IPS DF 6.9 (cell line): ENCODE measurements around the gene METTL15.
A peak's percentile ranks its signal among the peaks of the same experiment; 100 is the strongest.
"Not testable (repeated sequence)": the region's sequence is repeated elsewhere in the genome, so short reads cannot be mapped to it uniquely, and the experiment has no call there.

Experiments used
- DNase-seq: peaks from one replicate; pipeline ENCODE4 v3.0.0-alpha.2; 2013; ENCODE audit warnings: low read depth, low spot score
- H3K27ac ChIP-seq: one replicate; pipeline ENCODE4 v1.5.1; 2013; ENCODE audit warnings: low read length, control low read depth
- H3K27me3 ChIP-seq: 2 replicates; pipeline ENCODE4 v1.6.1; 2013; ENCODE audit warnings: mild to moderate bottlenecking, low read length; ENCODE audit not compliant: control insufficient read depth, insufficient read depth
- H3K36me3 ChIP-seq: 2 replicates; pipeline ENCODE4 v1.6.1; 2013; ENCODE audit warnings: low read length; ENCODE audit not compliant: control insufficient read depth, insufficient read depth
- H3K4me1 ChIP-seq: 2 replicates; pipeline ENCODE4 v1.6.1; 2013; ENCODE audit warnings: low read length; ENCODE audit not compliant: control insufficient read depth, insufficient read depth
- H3K4me3 ChIP-seq: 2 replicates; pipeline ENCODE4 v1.5.1; 2013; ENCODE audit warnings: mild to moderate bottlenecking, low read length
- H3K9me3 ChIP-seq: 2 replicates; pipeline ENCODE4 v1.6.1; 2013; ENCODE audit warnings: low read length, inconsistent platforms; ENCODE audit not compliant: control insufficient read depth, insufficient read depth
- WGBS: extraction: QIAGEN DNeasy Blood & Tissue Kit; methylation state at CpG from one replicate; pipeline ENCODE4 v1.1.7; 2013; ENCODE audit warnings: mixed read lengths, missing lambda C conversion rate; ENCODE audit not compliant: insufficient read length, insufficient coverage; 5-methylcytosine and 5-hydroxymethylcytosine counted together

Gene METTL15

GRCh38 chr11:28092786-28093185, 15.4 kb upstream of the METTL15 start:
- DNase-seq: no peak
- Histone ChIP-seq H3K4me3 (no peak overlapping the region), H3K27me3 (no peaks in the 10 kb centered on the region), H3K4me1 (no peaks in the 10 kb centered on the region), H3K9me3 (no peaks in the 10 kb centered on the region), H3K27ac (no peak overlapping the region), H3K36me3 (no peaks in the 10 kb centered on the region)

- Histone ChIP-seq H3K9me3 (no peaks in the 10 kb centered on the region), H3K4me1 (no peaks in the 10 kb centered on the region), H3K4me3 (no peak overlapping the region), H3K27ac (no peak overlapping the region), H3K36me3 (no peaks in the 10 kb centered on the region), H3K27me3 (no peaks in the 10 kb centered on the region)
- no CpG with 5 or more reads among the region's 1 CpG for WGBS
- DNase-seq: no peak
Observed at GRCh38 chr11:28098257-28098656, 9.9 kb upstream of the METTL15 start.

- H3K36me3 ChIP-seq: no peaks in the 10 kb centered on the region
- no peaks in the 10 kb centered on the region for H3K9me3 ChIP-seq
- no peaks in the 10 kb centered on the region for H3K4me1 ChIP-seq
- no peak overlapping the region for H3K27ac ChIP-seq
- WGBS: no CpG with 5 or more reads among the region's 1 CpG
- no peak for DNase-seq
- H3K4me3 ChIP-seq: no peak overlapping the region
- no peaks in the 10 kb centered on the region for H3K27me3 ChIP-seq
Observed at GRCh38 chr11:28099715-28100114, 8.5 kb upstream of the METTL15 start.

- Histone ChIP-seq H3K27ac (no peak overlapping the region), H3K27me3 (no peaks in the 10 kb centered on the region), H3K4me1 (no peaks in the 10 kb centered on the region), H3K9me3 (no peaks in the 10 kb centered on the region), H3K4me3 (no peak overlapping the region), H3K36me3 (no peaks in the 10 kb centered on the region)
- WGBS: no CpG with 5 or more reads among the region's 2 CpGs
- DNase-seq: no peak
Observed at GRCh38 chr11:28100665-28101064, 7.5 kb upstream of the METTL15 start.

DNA sequence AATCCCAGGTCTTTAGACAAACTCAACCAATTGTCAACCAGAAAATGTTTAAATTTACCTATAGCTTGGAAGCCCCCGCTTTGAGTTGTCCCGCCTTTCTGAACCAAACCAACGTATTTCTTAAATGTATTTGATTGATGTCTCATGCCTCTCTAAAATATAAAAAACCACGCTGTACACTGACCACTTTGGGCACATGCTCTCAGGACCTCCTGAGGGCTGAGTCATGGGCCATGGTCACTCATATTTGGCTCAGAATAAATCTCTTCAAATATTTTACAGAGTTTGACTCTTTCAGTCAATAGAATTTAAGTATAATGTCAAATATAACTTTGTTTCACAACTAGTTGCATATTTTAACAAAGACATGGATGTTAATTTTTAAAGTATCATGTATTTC, 5.9 kb upstream of the METTL15 start:
- no CpG with 5 or more reads among the region's 4 CpGs for WGBS
- not testable (repeated sequence) for DNase-seq

GRCh38 chr11:28104425-28104824, 3.8 kb upstream of the METTL15 start:
- Histone ChIP-seq H3K27ac (no peak overlapping the region), H3K9me3 (no peaks in the 10 kb centered on the region)

More for the DNA sequence above, 5.9 kb upstream of the METTL15 start:
- not testable (repeated sequence) for H3K27me3 ChIP-seq, H3K36me3 ChIP-seq, H3K27ac ChIP-seq, H3K9me3 ChIP-seq, H3K4me3 ChIP-seq, H3K4me1 ChIP-seq

GRCh38 chr11:28104984-28105383, 3.2 kb upstream of the METTL15 start:
- no peaks in the 10 kb centered on the region for H3K9me3 ChIP-seq
- no peaks in the 10 kb centered on the region for H3K36me3 ChIP-seq
- H3K27me3 ChIP-seq: no peaks in the 10 kb centered on the region
- H3K4me1 ChIP-seq: no peaks in the 10 kb centered on the region
- no peak overlapping the region for H3K4me3 ChIP-seq
- H3K27ac ChIP-seq: no peak overlapping the region
- WGBS: 100% methylated on average over 1 of the region's 2 CpGs
- DNase-seq: no peak

More at GRCh38 chr11:28104425-28104824, 3.8 kb upstream of the METTL15 start:
- Histone ChIP-seq H3K36me3 (no peaks in the 10 kb centered on the region), H3K4me3 (no peak overlapping the region), H3K4me1 (no peaks in the 10 kb centered on the region), H3K27me3 (no peaks in the 10 kb centered on the region)
- DNase-seq: no peak
- WGBS: no CpG with 5 or more reads among the region's 1 CpG

- Histone ChIP-seq H3K36me3 (no peaks in the 10 kb centered on the region), H3K4me3 (no peak overlapping the region), H3K27ac (no peak overlapping the region), H3K27me3 (no peaks in the 10 kb centered on the region), H3K4me1 (no peaks in the 10 kb centered on the region), H3K9me3 (no peaks in the 10 kb centered on the region)
- no CpG with 5 or more reads among the region's 5 CpGs for WGBS
- no peak for DNase-seq
Observed at GRCh38 chr11:28105869-28106268, 2.3 kb upstream of the METTL15 start.

DNA sequence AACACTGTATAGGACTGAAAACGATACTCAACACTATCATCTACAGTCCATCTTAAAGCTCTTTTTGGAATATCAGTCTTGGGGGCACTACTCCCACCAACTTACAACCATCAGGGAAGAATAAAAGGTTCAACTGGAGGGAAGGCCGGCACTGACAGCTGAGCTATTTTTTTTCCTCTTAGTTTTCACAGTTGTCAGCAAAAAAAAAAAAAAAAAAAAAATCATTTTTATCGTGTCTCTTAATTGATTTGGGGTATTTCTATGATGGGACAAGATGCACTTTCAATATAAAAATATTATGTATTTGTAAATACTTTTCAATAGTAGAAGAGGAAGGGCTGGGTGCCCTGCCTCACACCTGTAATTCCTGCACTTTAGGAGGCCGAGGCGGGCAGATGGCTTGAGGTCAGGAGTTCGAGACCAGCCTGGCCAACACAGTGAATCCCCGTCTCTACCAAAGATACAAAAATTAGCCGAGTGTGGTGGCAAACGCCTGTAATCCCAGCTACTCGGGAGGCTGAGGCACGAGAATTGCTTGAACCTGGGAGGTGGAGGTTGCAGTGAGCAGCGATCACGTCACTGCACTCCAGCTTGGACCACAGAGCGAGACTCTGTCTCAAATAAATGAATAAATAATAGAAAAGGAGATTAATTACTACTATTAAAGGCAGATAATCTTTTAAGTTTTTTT, 1.7 kb upstream of the METTL15 start:
- H3K27ac ChIP-seq: no peak overlapping the region
- no CpG with 5 or more reads among the region's 14 CpGs for WGBS

GRCh38 chr11:28107191-28107749, 918 bp upstream of the METTL15 start:
- no peaks in the 10 kb centered on the region for H3K4me1 ChIP-seq
- no peaks in the 10 kb centered on the region for H3K36me3 ChIP-seq
- H3K4me3 ChIP-seq: peak overlapping the region; percentile 82; the same call in 1 of the 2 replicates
- no peak overlapping the region for H3K27ac ChIP-seq
- no CpG with 5 or more reads among the region's 11 CpGs for WGBS
- H3K9me3 ChIP-seq: no peaks in the 10 kb centered on the region
- H3K27me3 ChIP-seq: no peaks in the 10 kb centered on the region
- no peak for DNase-seq

More for the DNA sequence above, 1.7 kb upstream of the METTL15 start:
- DNase-seq: no peak
- H3K27me3 ChIP-seq: no peaks in the 10 kb centered on the region
- no peak overlapping the region for H3K4me3 ChIP-seq
- H3K9me3 ChIP-seq: no peaks in the 10 kb centered on the region
- H3K36me3 ChIP-seq: no peaks in the 10 kb centered on the region
- no peaks in the 10 kb centered on the region for H3K4me1 ChIP-seq

DNA sequence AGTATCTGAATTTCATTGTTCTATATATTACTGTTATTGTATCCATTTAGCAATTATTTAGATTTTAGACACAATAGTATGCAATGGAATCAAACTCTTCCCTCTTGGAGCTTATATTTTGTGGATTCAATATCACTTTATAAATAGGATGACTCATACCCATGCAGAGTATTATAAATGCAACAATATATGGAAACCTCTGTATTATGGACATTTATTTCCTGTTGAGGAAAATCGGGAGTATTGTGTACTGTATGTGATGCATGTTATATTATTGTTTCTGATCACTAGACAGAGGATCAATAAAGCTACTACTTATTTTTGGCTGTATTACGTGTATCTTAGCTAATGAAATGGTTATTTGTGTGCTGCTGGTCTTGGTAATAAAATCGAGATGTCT, 770 bp downstream of the METTL15 start:
- no peak overlapping the region for H3K27ac ChIP-seq
- H3K27me3 ChIP-seq: no peaks in the 10 kb centered on the region
- H3K36me3 ChIP-seq: no peaks in the 10 kb centered on the region
- no peak overlapping the region for H3K4me3 ChIP-seq
- no peaks in the 10 kb centered on the region for H3K9me3 ChIP-seq
- WGBS: no CpG with 5 or more reads among the region's 3 CpGs
- DNase-seq: no peak
- H3K4me1 ChIP-seq: no peaks in the 10 kb centered on the region
